ENCODE data around the gene STOML3. TPM values are rescaled to one million over a fixed set of nuclear protein-coding genes. Genes with fewer than 3 reads are reported as not detected.

Gene STOML3
- total and polyA plus RNA-seq, 2 of the 8 experiments (the other 6 are each of a cell fraction or from before 2014, with no cell fraction given) = 0.06 TPM; not detected in 1

DNA sequence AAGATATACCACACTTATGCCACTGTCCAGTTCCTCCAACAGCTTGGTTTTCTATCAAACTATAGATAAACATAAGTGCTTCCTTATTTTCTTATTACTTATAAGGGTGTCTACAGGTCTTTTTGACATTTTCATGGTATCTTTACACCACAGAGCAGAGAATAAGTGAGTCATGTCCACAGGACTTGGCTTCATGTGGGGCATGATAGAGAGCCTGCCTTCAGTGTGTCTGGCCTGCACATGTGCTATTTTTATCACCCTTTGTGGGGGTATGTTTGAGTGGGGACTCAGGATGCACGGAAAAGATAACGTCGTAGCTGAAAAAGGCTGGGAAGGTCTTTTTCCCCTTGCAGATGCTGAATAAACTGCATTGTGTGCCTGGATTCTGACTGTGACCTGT, 8.1 kb upstream of the STOML3 start:
- DNase-seq (ENCODE audit: low read depth in 1 of 2, low spot score in 2 of 2) (no peak), FAIRE-seq (no peak)
- no peak overlapping the region for H4K91ac ChIP-seq (replicated peaks; ENCODE audit: insufficient read length, low read length)
- no peak overlapping the region for H2BK15ac ChIP-seq (ENCODE audit: low read length)
- TF ChIP-seq RNF2 (IDR thresholded peaks at IDR 0.05; ENCODE audit: borderline replicate concordance, low read depth, low read length, missing control alignments, poor library complexity, severe bottlenecking) (no peak), KDM5A (IDR thresholded peaks at IDR 0.05; ENCODE audit: low read length) (no peak)
- no peak overlapping the region for H2BK20ac ChIP-seq (ENCODE audit: low read length)
- H3K27me3 ChIP-seq (replicated peaks in 1 of 4; ENCODE audit: control insufficient read depth in 3 of 4, extremely low read depth in 1 of 4, insufficient read depth in 3 of 4, low read length in 3 of 4) = no peaks in the 10 kb centered on the region
- H3K14ac ChIP-seq (ENCODE audit: insufficient read length) = no peak overlapping the region
- H3K23me2 ChIP-seq (ENCODE audit: low read depth, low read length) = no peaks in the 10 kb centered on the region
- H4K20me1 ChIP-seq (replicated peaks in 1 of 2; ENCODE audit: control insufficient read depth in 1 of 2, insufficient read depth in 2 of 2, low read length in 2 of 2) = no peaks in the 10 kb centered on the region
- no peak overlapping the region for H4K8ac ChIP-seq (ENCODE audit: extremely low read depth, insufficient read depth, low read length)
- 98% methylated on average over 3 of the region's 3 CpGs; no CpG with 5 or more reads in 1 of the 2 experiments for WGBS, 2 experiments (ENCODE audit: extremely low coverage in 1 of 2, insufficient coverage in 1 of 2, insufficient read length in 1 of 2, insufficient replicate concordance in 2 of 2, low coverage in 1 of 2, low lambda C conversion rate in 2 of 2, missing lambda C conversion rate in 1 of 2)
- H3K4me2 ChIP-seq (ENCODE audit: insufficient read depth in 1 of 2, low read depth in 2 of 2, low read length in 2 of 2) = no peak overlapping the region
- H3K79me1 ChIP-seq (ENCODE audit: low read depth, low read length) = no peaks in the 10 kb centered on the region
- H2BK120ac ChIP-seq (replicated peaks; ENCODE audit: low read depth, low read length) = no peak overlapping the region
- no peak overlapping the region for H3K27ac ChIP-seq (ENCODE audit: low read depth, low read length)
- no peak overlapping the region for H2BK5ac ChIP-seq (ENCODE audit: low read depth, low read length)
- H3K79me2 ChIP-seq (ENCODE audit: control insufficient read depth in 1 of 2, insufficient read depth in 2 of 2, low read length in 2 of 2) = no peaks in the 10 kb centered on the region
- ChIA-PET POLR2A (ENCODE audit: partially characterized antibody) (no interaction called here), CTCF (ENCODE audit: partially characterized antibody) (interaction anchor here (2.8 kb wide), 1 partner anchor 14 kb away, joined by 7 read pairs; no protein-coding TSS in a partner anchor)
- no peak overlapping the region for H2AFZ ChIP-seq (ENCODE audit: low read length)
- H3K9me3 ChIP-seq (ENCODE audit: insufficient read depth in 2 of 2, low read depth in 1 of 2, low read length in 1 of 2) = no peaks in the 10 kb centered on the region
- H3K36me3 ChIP-seq (ENCODE audit: control insufficient read depth in 2 of 4, insufficient read depth in 4 of 4, low read length in 3 of 4) = no peaks in the 10 kb centered on the region
- H3K4ac ChIP-seq (replicated peaks; ENCODE audit: insufficient read length, low read depth, low read length) = no peak overlapping the region
- no peak overlapping the region for H3K4me3 ChIP-seq (ENCODE audit: extremely low read depth in 1 of 4, insufficient read depth in 2 of 4, low read depth in 3 of 4, low read length in 4 of 4)
- H4K5ac ChIP-seq (ENCODE audit: insufficient read length, low read depth, low read length) = no peak overlapping the region
- no peak overlapping the region for H3K23ac ChIP-seq (ENCODE audit: insufficient read length)
- no peak overlapping the region for H2AK5ac ChIP-seq (ENCODE audit: low read depth, low read length)
- H2BK12ac ChIP-seq (ENCODE audit: low read depth, low read length) = no peak overlapping the region
- H3K4me1 ChIP-seq (replicated peaks in 1 of 4; ENCODE audit: control insufficient read depth in 3 of 4, insufficient read depth in 4 of 4, low read length in 3 of 4) = no peaks in the 10 kb centered on the region
- H3K9ac ChIP-seq (replicated peaks in 1 of 4; ENCODE audit: extremely low read depth in 1 of 4, low read depth in 3 of 4, low read length in 3 of 4) = no peak overlapping the region
- H3K56ac ChIP-seq (replicated peaks; ENCODE audit: insufficient read length, low read depth, low read length) = no peak overlapping the region
- no peak overlapping the region for H3K18ac ChIP-seq (ENCODE audit: extremely low read depth, low read length)
